ENCODE results near the gene ENO1.
"Not testable (repeated sequence)": the region's sequence is repeated elsewhere in the genome, so short reads cannot be mapped to it uniquely, and the experiment has no call there.

ENO1 gene

GRCh38 chr1:8896775-8897174, 18.3 kb upstream of the ENO1 start:
- DNase-seq (ENCODE audit: low spot score) = not testable (repeated sequence)

GRCh38 chr1:8892026-8892425, 13.5 kb upstream of the ENO1 start:
- no peak for DNase-seq (ENCODE audit: low spot score)

- DNase-seq (ENCODE audit: low spot score) = no peak
These were observed 12.9 kb upstream of the ENO1 start for GRCh38 chr1:8891401-8891800.

GRCh38 chr1:8889925-8890785, 11.7 kb upstream of the ENO1 start:
- peak; percentile 93 for DNase-seq (ENCODE audit: low spot score)

GRCh38 chr1:8889103-8889846, 10.8 kb upstream of the ENO1 start:
- peak; percentile 50 for DNase-seq (ENCODE audit: low spot score)

GRCh38 chr1:8886589-8886988, 8.1 kb upstream of the ENO1 start:
- DNase-seq (ENCODE audit: low spot score) = no peak

- DNase-seq (ENCODE audit: low spot score) = not testable (repeated sequence)
These were observed 7.6 kb upstream of the ENO1 start for GRCh38 chr1:8886031-8886524.

GRCh38 chr1:8884105-8884504, 5.6 kb upstream of the ENO1 start:
- not testable (repeated sequence) for DNase-seq (ENCODE audit: low spot score)

- DNase-seq (ENCODE audit: low spot score) = no peak
These were observed 5.0 kb upstream of the ENO1 start for GRCh38 chr1:8883491-8883890.

- DNase-seq (ENCODE audit: low spot score) = peak; percentile 94
These were observed 1.6 kb upstream of the ENO1 start for GRCh38 chr1:8879922-8880676.

GRCh38 chr1:8879464-8879921, 1.0 kb upstream of the ENO1 start:
- no peak for DNase-seq (ENCODE audit: low spot score)

- peak; percentile 99 for DNase-seq (ENCODE audit: low spot score)
These were observed 395 bp upstream of the ENO1 start for GRCh38 chr1:8878698-8879463.

GRCh38 chr1:8876087-8876486, 2.4 kb downstream of the ENO1 start:
- DNase-seq (ENCODE audit: low spot score) = no peak

- no peak for DNase-seq (ENCODE audit: low spot score)
These were observed 3.1 kb downstream of the ENO1 start for GRCh38 chr1:8875216-8875861.

- DNase-seq (ENCODE audit: low spot score) = no peak
These were observed 4.0 kb downstream of the ENO1 start for GRCh38 chr1:8874230-8875201.

GRCh38 chr1:8873506-8874229, 4.8 kb downstream of the ENO1 start:
- peak; percentile 94 for DNase-seq (ENCODE audit: low spot score)

GRCh38 chr1:8873001-8873400, 5.5 kb downstream of the ENO1 start:
- DNase-seq (ENCODE audit: low spot score) = no peak

GRCh38 chr1:8871965-8872399, 6.5 kb downstream of the ENO1 start:
- DNase-seq (ENCODE audit: low spot score) = no peak

GRCh38 chr1:8871539-8871935, 6.9 kb downstream of the ENO1 start:
- no peak for DNase-seq (ENCODE audit: low spot score)

Measured in AG08395 (cell line).